ENCODE measurements around the gene SNAI3. TPM values are rescaled to one million over a fixed set of nuclear protein-coding genes. Genes with fewer than 3 reads are reported as not detected.

SNAI3 gene
- total and polyA plus RNA-seq, 11 donors: 0.76 to 9.5 (median 1.7) TPM

GRCh38 chr16:88724855-88725555 is 38.7 kb upstream of the SNAI3 start:
- intact Hi-C loops (cut with DNase I): no loop called here
- no peak for TF ChIP-seq CTCF (IDR thresholded peaks at IDR 0.05)
- no peak for TF ChIP-seq POLR2A (IDR thresholded peaks at IDR 0.05)
- Histone ChIP-seq H3K27me3 (no peaks in the 10 kb centered on the region), H3K4me3 (no peak overlapping the region), H3K27ac (no peak overlapping the region), H3K9me3 (no peaks in the 10 kb centered on the region), H3K36me3 (peaks cover 0 to 83% (median 64%) of the 10 kb centered on the region in 9 donors), H3K4me1 (peaks cover 0 to 5% (median 0%) of the 10 kb centered on the region in 12 donors)
- ATAC-seq (no peak), DNase-seq (no peak)
- 87 to 91% (median 89%) methylated on average over 25 to 31 of the region's 31 CpGs for WGBS, 4 donors

GRCh38 chr16:88723911-88724310 is 37.6 kb upstream of the SNAI3 start:
- H3K4me1 ChIP-seq: peaks cover 0 to 5% (median 0%) of the 10 kb centered on the region in 12 donors
- H3K27ac ChIP-seq: no peak overlapping the region
- no peaks in the 10 kb centered on the region for H3K9me3 ChIP-seq
- 94 to 95% (median 94%) methylated on average over 15 to 17 of the region's 17 CpGs for WGBS, 4 donors
- no peaks in the 10 kb centered on the region for H3K27me3 ChIP-seq
- no peak overlapping the region for H3K4me3 ChIP-seq
- H3K36me3 ChIP-seq: peaks cover 0 to 92% (median 71%) of the 10 kb centered on the region in 9 donors
- TF ChIP-seq POLR2A (IDR thresholded peaks at IDR 0.05) (no peak), CTCF (IDR thresholded peaks at IDR 0.05) (no peak)
- ATAC-seq (no peak), DNase-seq (no peak)
- intact Hi-C loops (cut with DNase I): no loop called here

GRCh38 chr16:88723507-88723887 is 37.2 kb upstream of the SNAI3 start:
- peaks cover 0 to 5% (median 0%) of the 10 kb centered on the region in 12 donors for H3K4me1 ChIP-seq
- ATAC-seq (no peak), DNase-seq (no peak)
- intact Hi-C loops (cut with DNase I): no loop called here
- peaks cover 0 to 97% (median 75%) of the 10 kb centered on the region in 9 donors for H3K36me3 ChIP-seq
- H3K27me3 ChIP-seq: no peaks in the 10 kb centered on the region
- H3K9me3 ChIP-seq: no peaks in the 10 kb centered on the region
- WGBS, 4 donors: 85 to 90% (median 89%) methylated on average over 6 to 8 of the region's 8 CpGs; no CpG with 5 or more reads in 1 of the 4 donors
- H3K4me3 ChIP-seq: no peak overlapping the region
- no peak overlapping the region for H3K27ac ChIP-seq
- no peak for TF ChIP-seq CTCF (IDR thresholded peaks at IDR 0.05)
- no peak for TF ChIP-seq POLR2A (IDR thresholded peaks at IDR 0.05)

- no peak overlapping the region for H3K27ac ChIP-seq
- ATAC-seq (no peak), DNase-seq (no peak)
- WGBS, 4 donors: 90 to 97% (median 95%) methylated on average over 25 to 39 of the region's 39 CpGs
- peaks cover 0 to 5% (median 0%) of the 10 kb centered on the region in 12 donors for H3K4me1 ChIP-seq
- H3K36me3 ChIP-seq: peaks cover 0 to 100% (median 80%) of the 10 kb centered on the region in 9 donors
- no peak for TF ChIP-seq CTCF (IDR thresholded peaks at IDR 0.05)
- TF ChIP-seq POLR2A (IDR thresholded peaks at IDR 0.05): no peak
- H3K9me3 ChIP-seq: no peaks in the 10 kb centered on the region
- no peaks in the 10 kb centered on the region for H3K27me3 ChIP-seq
- intact Hi-C loops (cut with DNase I): no loop called here
- no peak overlapping the region for H3K4me3 ChIP-seq
Observed at GRCh38 chr16:88722784-88723506, 36.6 kb upstream of the SNAI3 start.

Measured in heart left ventricle (tissue), 16 donors.